Non-pigmented ciliary epithelial cell (primary cell): ENCODE data around the gene LMNA.

Experiments
- DNase-seq: peaks from one replicate; pipeline ENCODE4 v3.0.0-alpha.2; 2010; ENCODE audit warnings: low read depth

Gene LMNA

DNA sequence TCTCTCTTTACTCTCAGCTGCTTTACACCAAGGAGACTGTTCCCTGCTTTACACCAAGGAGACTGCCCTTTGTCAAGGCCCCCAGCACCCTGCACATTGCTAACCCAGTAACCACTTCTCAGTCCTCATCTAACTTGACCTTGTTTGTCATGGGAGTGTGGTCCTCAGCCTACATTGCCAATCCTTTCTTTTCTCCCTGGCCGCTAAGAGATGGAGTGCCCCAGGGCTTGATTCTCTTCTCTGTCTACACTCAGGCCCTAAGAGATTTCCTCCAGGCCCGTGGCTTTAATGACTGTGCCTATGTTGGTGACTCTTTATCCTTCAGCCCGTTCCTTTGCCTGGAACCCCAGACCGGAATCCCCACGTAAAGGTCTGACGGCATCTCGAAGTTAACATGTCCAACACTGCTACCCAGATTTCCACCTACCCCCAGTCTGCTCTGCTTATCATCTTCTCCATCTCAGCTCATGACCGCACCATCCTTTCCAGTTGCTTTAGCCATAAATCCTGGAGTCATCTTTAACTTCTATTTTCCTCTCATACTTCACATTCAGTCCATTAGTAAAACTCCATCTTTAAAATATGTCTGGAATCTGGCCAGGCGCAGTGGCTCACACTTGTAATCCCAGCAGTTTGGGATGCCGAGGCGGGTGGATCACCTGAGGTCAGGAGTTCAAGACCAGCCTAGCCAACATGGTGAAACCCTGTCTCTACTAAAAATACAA is 29.4 kb downstream of the LMNA start:
- DNase-seq: no peak

DNA sequence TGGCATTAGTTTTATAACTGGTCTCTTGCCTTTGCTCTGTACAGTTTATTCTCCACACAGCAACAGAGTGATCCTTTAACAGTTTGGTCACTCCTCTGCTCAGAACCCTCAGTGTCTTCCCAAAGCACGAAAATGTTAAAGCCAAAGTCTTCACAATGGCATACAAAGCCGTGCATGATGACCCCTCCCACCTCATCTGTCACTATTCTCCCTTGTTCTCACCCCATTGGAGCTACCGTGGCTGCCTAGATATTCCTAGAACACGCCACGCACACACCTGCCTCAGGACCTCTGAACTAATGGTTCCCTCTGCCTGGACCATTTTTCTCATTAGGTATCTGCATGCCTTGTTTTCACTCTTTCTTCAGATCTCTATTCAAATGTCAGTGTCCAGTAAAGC is 30.2 kb downstream of the LMNA start:
- no peak for DNase-seq

DNA sequence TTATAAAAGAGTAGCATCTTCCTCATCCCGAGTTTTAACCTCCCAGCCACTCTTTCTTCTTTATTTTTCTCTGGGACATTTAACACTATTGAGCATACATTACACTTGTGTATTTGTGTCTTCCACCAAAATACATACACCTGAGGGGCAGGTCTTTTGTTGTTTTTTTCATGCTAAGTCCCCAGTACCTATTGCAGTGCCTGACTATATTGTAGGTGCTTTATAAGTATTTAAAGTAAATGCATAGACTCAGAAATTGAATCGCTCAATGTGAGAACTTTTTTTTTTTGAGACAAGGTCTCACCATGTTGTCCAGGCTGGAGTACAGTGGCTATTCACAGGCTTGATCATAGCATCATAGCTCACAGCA is 31.1 kb downstream of the LMNA start:
- no peak for DNase-seq

GRCh38 chr1:156146020-156146768 is 31.7 kb downstream of the LMNA start:
- DNase-seq: peak; percentile 75

GRCh38 chr1:156146769-156147405 is 32.4 kb downstream of the LMNA start:
- no peak for DNase-seq

- no peak for DNase-seq
Observed at GRCh38 chr1:156148216-156148615, 33.7 kb downstream of the LMNA start.

GRCh38 chr1:156149374-156150332 is 35.1 kb downstream of the LMNA start:
- DNase-seq: no peak

- no peak for DNase-seq
Observed at GRCh38 chr1:156150333-156151011, 36.0 kb downstream of the LMNA start.

GRCh38 chr1:156151093-156151688 is 36.7 kb downstream of the LMNA start:
- no peak for DNase-seq

DNA sequence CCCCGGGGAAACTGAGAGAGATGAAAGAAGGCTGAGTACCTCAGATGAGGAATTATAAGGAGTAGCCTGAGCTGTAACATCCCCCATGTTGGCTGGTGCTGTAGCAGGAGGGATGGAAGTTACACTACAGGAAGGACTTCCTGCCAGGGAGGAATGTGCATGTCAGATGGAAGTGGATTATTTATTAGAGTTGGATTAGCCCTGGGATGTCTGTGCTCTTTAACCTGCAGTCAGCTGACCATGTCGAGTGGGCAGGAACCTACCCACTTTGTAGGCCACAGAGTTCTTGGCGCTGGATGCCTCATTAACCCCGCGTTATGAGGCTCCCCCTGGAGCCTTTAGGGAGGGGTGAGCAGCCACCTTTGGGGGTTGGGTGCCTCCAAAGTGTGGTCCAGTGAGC is 38.1 kb downstream of the LMNA start:
- DNase-seq: no peak

- DNase-seq: no peak
Observed at GRCh38 chr1:156153362-156153761, 38.9 kb downstream of the LMNA start, which contains the start of gene SEMA4A. TSS of gene SEMA4A (plus strand) at chr1:156153585. CDS start at chr1:156154579, 994 bp downstream.

DNA sequence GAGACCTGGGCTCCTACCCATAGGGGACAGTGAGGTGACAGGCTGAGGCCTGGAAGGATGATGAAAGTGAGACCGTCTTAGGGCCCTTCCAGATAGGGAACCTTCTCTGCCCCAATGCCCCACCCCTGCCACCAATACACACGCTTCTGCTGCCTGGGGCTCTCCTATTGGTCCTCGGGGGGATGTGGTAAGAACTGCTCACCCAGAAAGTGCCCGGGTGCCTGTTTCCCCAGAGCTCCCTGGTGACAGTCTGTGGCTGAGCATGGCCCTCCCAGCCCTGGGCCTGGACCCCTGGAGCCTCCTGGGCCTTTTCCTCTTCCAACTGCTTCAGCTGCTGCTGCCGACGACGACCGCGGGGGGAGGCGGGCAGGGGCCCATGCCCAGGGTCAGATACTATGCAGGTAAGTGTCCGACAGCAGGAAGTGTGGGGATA is 39.8 kb downstream of the LMNA start:
- DNase-seq: no peak

DNA sequence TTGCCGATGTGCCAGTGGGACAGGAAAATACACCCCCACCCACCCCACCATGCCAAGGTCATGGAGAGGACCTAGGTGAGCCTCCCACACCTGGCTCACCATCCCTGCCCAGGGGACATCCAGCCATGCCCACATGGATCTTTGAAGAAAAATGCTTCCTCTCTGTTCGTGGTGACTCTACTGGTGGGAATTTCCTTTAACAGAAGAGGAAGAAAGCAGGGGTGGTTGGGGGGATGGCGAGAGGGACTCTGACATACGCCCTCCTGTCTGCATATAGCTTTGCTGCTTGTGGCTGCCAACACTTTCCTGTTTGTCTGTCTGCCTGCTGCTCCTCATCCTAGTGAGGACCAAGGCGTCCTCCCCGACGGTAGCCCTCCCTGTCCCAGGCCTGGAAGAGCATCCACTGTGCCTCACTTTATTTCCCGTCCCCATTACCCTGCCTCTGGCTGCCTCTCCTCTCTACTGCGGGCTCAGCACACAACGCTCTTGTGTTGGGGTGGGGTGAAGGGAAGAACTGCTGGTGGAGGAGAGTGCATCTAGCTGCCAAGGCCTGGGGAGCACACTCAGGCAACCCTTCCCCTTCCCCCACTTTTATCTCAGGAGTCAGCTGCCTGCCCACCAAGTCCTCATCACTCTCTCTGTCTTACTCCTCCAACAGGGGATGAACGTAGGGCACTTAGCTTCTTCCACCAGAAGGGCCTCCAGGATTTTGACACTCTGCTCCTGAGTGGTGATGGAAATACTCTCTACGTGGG is 41.4 kb downstream of the LMNA start:
- DNase-seq: no peak

DNA sequence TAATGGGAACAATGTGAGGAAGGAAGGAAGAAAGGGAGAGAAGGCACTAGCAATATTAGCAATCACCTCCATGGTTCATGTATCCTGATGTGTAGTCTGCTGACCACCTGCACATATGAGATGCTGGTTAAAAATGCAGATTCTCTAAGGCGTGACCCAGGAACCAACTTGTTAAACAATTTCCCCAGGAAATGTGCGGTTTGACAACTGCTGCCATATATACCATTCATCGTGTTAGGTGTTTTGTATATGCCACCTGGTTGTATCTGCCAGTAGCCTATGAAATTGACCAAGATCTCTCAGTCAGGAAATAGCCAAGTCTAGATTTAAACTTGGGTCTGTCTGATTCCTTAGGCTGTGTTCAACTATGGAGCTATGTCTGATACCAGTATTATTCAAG is 43.0 kb downstream of the LMNA start:
- DNase-seq: no peak

DNA sequence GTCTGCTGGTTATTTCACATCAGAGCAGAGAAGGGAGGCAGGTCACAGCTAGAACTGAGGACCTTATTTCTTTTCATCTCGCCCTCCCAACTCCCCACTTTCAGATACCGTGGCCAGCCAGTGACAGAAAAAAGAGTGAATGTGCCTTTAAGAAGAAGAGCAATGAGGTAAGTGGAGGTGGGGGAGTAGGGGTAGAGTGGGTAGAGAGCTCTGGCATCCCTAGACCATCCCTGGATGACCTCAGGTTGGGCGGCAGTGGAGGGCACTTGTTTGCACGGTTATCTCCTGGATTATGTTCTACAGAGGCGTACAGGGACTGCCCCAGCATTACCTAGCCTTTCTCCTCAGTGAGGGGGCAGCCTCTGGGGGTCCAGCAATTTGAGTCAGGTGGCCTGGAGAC is 43.5 kb downstream of the LMNA start:
- no peak for DNase-seq

- DNase-seq: no peak
Observed at GRCh38 chr1:156160000-156160742, 45.7 kb downstream of the LMNA start.

DNA sequence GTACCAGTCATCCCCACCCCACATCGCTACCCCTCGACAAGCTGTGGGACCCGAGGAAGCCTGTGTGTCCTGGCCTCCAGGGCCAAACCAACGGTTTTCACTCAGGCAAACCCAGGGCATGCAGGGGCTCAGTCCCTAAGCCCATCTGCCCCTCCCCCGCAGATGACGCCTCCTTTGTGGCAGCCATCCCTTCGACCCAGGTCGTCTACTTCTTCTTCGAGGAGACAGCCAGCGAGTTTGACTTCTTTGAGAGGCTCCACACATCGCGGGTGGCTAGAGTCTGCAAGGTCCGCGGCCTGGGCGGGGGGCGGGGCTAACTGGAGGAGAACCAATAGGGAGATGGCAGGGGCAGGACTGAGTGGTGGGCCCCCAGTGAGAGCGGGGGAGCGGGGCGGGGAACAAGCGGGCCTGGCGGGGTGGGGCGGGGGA is 46.2 kb downstream of the LMNA start:
- no peak for DNase-seq

DNA sequence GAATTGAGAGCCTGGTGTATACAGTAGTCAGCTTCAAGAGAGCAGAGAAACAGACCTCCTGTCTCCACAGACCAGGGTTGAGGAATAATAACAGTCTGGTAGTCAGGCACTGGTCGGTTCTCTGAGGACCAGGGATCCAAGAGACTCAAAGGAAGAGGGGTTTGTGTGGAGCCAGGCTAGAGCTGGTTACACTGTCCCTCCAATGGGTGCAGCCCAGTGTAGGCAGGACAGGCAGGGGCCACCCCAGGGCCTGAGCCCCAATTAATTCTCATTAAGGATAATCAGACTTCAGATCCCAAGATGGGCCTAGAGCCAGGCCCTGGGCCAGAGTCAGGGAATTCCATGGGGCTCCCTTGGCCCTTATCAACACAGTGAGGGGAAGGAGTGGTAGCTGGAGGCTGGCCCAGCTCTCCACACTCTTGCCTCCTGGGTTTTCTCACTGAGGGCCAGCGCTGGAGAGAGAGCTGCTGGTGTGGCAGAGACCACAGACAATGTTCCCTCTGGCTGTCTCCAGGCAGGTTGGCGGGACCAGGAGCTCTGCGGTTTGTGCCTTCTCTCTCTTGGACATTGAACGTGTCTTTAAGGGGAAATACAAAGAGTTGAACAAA is 48.0 kb downstream of the LMNA start:
- DNase-seq: no peak

DNA sequence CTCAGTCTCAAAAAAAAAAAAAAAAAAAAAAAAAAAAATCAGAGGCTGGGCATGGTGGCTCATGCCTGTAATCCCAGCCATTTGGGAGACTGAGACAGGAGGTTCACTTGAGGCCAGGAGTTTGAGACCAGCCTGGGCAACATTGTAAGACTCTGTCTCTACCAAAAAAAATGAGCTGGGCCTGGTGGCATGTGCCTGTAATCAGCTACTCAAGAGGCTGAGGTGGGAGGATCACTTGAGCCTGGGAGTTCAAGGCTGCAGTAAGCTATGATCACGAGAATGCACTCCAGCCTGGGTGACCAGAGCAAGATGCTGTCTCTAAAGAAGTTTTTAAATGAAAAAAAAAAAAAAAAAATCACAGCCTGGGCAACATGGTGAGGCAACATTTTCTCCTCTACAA is 49.2 kb downstream of the LMNA start:
- DNase-seq: no peak
